ENCODE data around the gene KLHDC10. TPM values are rescaled to one million over a fixed set of nuclear protein-coding genes. Genes with fewer than 3 reads are reported as not detected.

KLHDC10 gene
- total and polyA plus RNA-seq, 2 of the 13 experiments (the other 11 are each of a cell fraction or from before 2014, with no cell fraction given): 11.9 to 21.6 TPM

GRCh38 chr7:130071701-130072622 is 1.6 kb downstream of the KLHDC10 start (continued):
- TF ChIP-seq PHB2 (IDR thresholded peaks at IDR 0.05; ENCODE audit: partially characterized antibody) (no peak), ZNF580 (CRISPR knock-in tag; IDR thresholded peaks at IDR 0.05; ENCODE audit: borderline replicate concordance, low read depth) (0 out of 2 replicates have a peak, but pooled peaks have one; percentile 43), GATAD2A (CRISPR knock-in tag; IDR thresholded peaks at IDR 0.05) (peak; percentile 22; the same call in 1 of the 2 replicates), KDM5A (IDR thresholded peaks at IDR 0.05; ENCODE audit: borderline replicate concordance, low read length) (0 out of 2 replicates have a peak, but pooled peaks have one; percentile 33), STAG1 (CRISPR knock-in tag; IDR thresholded peaks at IDR 0.05) (peak; percentile 93), THRA (CRISPR knock-in tag; IDR thresholded peaks at IDR 0.05; ENCODE audit: borderline replicate concordance) (0 out of 2 replicates have a peak, but pooled peaks have one; percentile 18), CEBPG (CRISPR knock-in tag; IDR thresholded peaks at IDR 0.05) (0 out of 2 replicates have a peak, but pooled peaks have one; percentile 3), HDAC6 (IDR thresholded peaks at IDR 0.05; ENCODE audit: low read depth, low read length) (no peak), ZNF556 (CRISPR knock-in tag; IDR thresholded peaks at IDR 0.05; ENCODE audit: borderline replicate concordance) (no peak)
- TF ChIP-seq, protein P1, sequence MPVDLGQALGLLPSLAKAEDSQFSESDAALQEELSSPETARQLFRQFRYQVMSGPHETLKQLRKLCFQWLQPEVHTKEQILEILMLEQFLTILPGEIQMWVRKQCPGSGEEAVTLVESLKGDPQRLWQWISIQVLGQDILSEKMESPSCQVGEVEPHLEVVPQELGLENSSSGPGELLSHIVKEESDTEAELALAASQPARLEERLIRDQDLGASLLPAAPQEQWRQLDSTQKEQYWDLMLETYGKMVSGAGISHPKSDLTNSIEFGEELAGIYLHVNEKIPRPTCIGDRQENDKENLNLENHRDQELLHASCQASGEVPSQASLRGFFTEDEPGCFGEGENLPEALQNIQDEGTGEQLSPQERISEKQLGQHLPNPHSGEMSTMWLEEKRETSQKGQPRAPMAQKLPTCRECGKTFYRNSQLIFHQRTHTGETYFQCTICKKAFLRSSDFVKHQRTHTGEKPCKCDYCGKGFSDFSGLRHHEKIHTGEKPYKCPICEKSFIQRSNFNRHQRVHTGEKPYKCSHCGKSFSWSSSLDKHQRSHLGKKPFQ (CRISPR knock-in tag; IDR thresholded peaks at IDR 0.05; ENCODE audit: insufficient replicate concordance): no peak
- TF ChIP-seq, protein P2, sequence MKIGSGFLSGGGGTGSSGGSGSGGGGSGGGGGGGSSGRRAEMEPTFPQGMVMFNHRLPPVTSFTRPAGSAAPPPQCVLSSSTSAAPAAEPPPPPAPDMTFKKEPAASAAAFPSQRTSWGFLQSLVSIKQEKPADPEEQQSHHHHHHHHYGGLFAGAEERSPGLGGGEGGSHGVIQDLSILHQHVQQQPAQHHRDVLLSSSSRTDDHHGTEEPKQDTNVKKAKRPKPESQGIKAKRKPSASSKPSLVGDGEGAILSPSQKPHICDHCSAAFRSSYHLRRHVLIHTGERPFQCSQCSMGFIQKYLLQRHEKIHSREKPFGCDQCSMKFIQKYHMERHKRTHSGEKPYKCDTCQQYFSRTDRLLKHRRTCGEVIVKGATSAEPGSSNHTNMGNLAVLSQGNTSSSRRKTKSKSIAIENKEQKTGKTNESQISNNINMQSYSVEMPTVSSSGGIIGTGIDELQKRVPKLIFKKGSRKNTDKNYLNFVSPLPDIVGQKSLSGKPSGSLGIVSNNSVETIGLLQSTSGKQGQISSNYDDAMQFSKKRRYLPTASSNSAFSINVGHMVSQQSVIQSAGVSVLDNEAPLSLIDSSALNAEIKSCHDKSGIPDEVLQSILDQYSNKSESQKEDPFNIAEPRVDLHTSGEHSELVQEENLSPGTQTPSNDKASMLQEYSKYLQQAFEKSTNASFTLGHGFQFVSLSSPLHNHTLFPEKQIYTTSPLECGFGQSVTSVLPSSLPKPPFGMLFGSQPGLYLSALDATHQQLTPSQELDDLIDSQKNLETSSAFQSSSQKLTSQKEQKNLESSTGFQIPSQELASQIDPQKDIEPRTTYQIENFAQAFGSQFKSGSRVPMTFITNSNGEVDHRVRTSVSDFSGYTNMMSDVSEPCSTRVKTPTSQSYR (CRISPR knock-in tag; IDR thresholded peaks at IDR 0.05; ENCODE audit: borderline replicate concordance): no peak
- TF ChIP-seq, protein P3, sequence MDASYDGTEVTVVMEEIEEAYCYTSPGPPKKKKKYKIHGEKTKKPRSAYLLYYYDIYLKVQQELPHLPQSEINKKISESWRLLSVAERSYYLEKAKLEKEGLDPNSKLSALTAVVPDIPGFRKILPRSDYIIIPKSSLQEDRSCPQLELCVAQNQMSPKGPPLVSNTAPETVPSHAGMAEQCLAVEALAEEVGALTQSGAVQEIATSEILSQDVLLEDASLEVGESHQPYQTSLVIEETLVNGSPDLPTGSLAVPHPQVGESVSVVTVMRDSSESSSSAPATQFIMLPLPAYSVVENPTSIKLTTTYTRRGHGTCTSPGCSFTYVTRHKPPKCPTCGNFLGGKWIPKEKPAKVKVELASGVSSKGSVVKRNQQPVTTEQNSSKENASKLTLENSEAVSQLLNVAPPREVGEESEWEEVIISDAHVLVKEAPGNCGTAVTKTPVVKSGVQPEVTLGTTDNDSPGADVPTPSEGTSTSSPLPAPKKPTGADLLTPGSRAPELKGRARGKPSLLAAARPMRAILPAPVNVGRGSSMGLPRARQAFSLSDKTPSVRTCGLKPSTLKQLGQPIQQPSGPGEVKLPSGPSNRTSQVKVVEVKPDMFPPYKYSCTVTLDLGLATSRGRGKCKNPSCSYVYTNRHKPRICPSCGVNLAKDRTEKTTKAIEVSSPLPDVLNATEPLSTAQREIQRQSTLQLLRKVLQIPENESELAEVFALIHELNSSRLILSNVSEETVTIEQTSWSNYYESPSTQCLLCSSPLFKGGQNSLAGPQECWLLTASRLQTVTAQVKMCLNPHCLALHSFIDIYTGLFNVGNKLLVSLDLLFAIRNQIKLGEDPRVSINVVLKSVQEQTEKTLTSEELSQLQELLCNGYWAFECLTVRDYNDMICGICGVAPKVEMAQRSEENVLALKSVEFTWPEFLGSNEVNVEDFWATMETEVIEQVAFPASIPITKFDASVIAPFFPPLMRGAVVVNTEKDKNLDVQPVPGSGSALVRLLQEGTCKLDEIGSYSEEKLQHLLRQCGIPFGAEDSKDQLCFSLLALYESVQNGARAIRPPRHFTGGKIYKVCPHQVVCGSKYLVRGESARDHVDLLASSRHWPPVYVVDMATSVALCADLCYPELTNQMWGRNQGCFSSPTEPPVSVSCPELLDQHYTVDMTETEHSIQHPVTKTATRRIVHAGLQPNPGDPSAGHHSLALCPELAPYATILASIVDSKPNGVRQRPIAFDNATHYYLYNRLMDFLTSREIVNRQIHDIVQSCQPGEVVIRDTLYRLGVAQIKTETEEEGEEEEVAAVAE (CRISPR knock-in tag; IDR thresholded peaks at IDR 0.05; ENCODE audit: borderline replicate concordance): peak; percentile 86; the same call in 1 of the 2 replicates
